SH-SY5Y (cell line): ENCODE data around the gene OMA1.

Experiments used
- GATA2 ChIP-seq: IDR thresholded peaks from 2 replicates; pipeline ENCODE4 v1.6.1; 2011; ENCODE audit warnings: mild to moderate bottlenecking, low read depth, low read length
- GATA3 ChIP-seq: IDR thresholded peaks from 2 replicates; pipeline ENCODE4 v1.6.1; 2011; ENCODE audit warnings: low read depth, mild to moderate bottlenecking, low read length, moderate library complexity

GRCh38 chr1:58466630-58467241, 79.8 kb downstream of the OMA1 start:
- no peak for TF ChIP-seq GATA2
- no peak for TF ChIP-seq GATA3
